Motor neuron (in vitro differentiated cells): Measurements from ENCODE around the gene ACTN1. TPM values are rescaled to one million over a fixed set of nuclear protein-coding genes. Genes with fewer than 3 reads are reported as not detected.
A peak's percentile ranks its signal among the peaks of the same experiment; 100 is the strongest.

Experiments
- ATAC-seq, 8 experiments: fragments of 200-7000 bp; cut with Tn5 transposase; replicated peaks in 6 of 8; 2 replicates each; pipeline ENCODE4 v1.8.0; 2021; ENCODE audit warnings: mild to moderate bottlenecking in 8 of 8, moderate library complexity in 8 of 8
- H3K27ac ChIP-seq, 2 donors: fragments of 250-450 bp; sonication (Bioruptor Pico); 2 replicates each; pipeline ENCODE4 v1.9.0; 2021; ENCODE audit warnings: antibody characterized with exemption in 2 of 2, mild to moderate bottlenecking in 2 of 2, moderate library complexity in 1 of 2
- H3K4me1 ChIP-seq, 2 donors: fragments of 250-450 bp; sonication (Bioruptor Pico); replicated peaks in 1 of 2; 2 replicates each; pipeline ENCODE4 v1.6.1; 2021; ENCODE audit warnings: antibody characterized with exemption in 2 of 2, mild to moderate bottlenecking in 2 of 2, moderate library complexity in 1 of 2
- H3K4me3 ChIP-seq, 5 donors: fragments of 250-450 bp; sonication (Bioruptor Pico); 2 replicates each; pipeline ENCODE4 v1.9.0; 2021; ENCODE audit warnings: antibody characterized with exemption in 5 of 5, mild to moderate bottlenecking in 5 of 5, moderate library complexity in 4 of 5
- whole genome bisulfite sequencing, 10 experiments: fragments of 450-650 bp; shearing (Covaris generic); methylation state at CpG; one replicate each; pipeline ENCODE4 v1.0.0; 2022; 5-methylcytosine and 5-hydroxymethylcytosine counted together
- in situ Hi-C, 9 experiments: fragments of 400-800 bp; cut with MboI; loops; one replicate each; pipeline ENCODE4 v1.15.0; 2021; ENCODE audit warnings: low sequenced_read_pairs in 9 of 9, low pct_unique_long_range_greater_than_20kb in 2 of 9; ENCODE audit not compliant: unreplicated experiment in 9 of 9
- total RNA-seq, 8 experiments: library from RNA; unstranded; fragments of 300-600 nt; gene quantifications; 2 replicates each; pipeline versions ENCODE4 v1.2.3 to v1.2.4, GENCODE V29; 2022

The ACTN1 gene
- total RNA-seq, 8 experiments from 2014 or later: 9.3 to 159 (median 56.5) TPM

- 82 to 100% (median 94%) methylated on average over 1 to 8 of the region's 14 CpGs for WGBS, 10 experiments
- no peak for ATAC-seq
- in situ Hi-C loops: no loop called here
- Histone ChIP-seq H3K27ac (no peak overlapping the region), H3K4me3 (no peak overlapping the region), H3K4me1 (peaks cover 19 to 38% of the 10 kb centered on the region in 2 donors)
Observed at GRCh38 chr14:68972507-68973218, 6.4 kb downstream of the ACTN1 start.

DNA sequence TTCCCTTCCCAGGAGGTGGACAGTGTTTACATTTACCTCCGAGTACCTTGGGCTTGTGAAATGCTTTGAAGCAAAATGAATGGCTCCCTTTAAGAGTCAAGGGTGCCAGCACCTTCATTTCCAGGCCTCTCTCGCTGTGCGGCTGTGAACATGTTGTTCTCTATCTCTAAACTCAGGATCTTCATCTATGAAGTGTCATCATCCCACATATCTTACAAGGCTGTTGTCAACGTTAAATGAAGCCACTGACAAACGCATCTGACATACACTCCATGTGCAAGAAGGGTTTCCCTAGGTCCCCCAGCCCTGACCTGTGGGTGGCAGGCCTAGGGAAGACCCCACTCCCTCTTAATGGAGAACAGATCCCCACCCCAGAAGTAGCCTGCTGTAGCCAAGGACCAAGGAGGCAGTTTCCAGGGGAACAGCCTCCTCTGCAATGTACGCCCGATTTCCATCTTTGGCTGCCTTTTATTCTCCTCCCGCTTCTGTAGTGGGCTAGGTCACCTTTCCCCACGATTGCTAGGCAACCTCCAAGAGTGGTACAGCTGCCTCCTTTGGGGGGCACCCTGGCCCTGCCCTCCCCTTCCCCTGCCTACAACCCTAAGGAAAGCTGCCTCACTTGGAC lies 7.6 kb downstream of the ACTN1 start:
- in situ Hi-C loops: no loop called here
- Histone ChIP-seq H3K4me3 (no peak overlapping the region), H3K27ac (no peak overlapping the region), H3K4me1 (peaks cover 11 to 30% of the 10 kb centered on the region in 2 donors)
- 100% methylated on average over 1 to 2 of the region's 9 CpGs; no CpG with 5 or more reads in 4 of the 10 experiments for WGBS, 10 experiments
- peak in 1 of 8 experiments; percentile 9 for ATAC-seq

DNA sequence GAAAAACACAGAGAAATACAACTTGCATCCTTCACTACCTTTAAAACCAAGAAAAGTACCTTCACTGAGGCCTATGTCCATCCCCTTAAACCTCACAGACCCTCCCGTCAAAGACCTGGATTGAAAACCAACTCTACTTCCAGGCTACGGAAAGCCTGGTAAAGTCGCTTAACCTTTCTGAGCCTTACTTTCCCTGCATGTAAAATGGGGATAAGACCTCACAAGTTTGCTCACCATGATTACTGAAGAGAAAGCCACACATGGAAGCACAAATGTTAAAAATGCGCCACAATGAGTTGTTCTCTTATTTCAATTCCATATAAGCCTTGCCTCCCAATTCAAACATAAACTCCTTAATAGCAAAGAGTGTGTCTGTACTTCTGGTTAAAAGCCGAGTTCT lies 8.4 kb downstream of the ACTN1 start:
- 60 to 100% (median 91%) methylated on average over 1 to 5 of the region's 5 CpGs; no CpG with 5 or more reads in 2 of the 10 experiments for WGBS, 10 experiments
- Histone ChIP-seq H3K4me3 (no peak overlapping the region), H3K27ac (no peak overlapping the region), H3K4me1 (peaks cover 11 to 22% of the 10 kb centered on the region in 2 donors)
- no peak for ATAC-seq
- in situ Hi-C loops: no loop called here

DNA sequence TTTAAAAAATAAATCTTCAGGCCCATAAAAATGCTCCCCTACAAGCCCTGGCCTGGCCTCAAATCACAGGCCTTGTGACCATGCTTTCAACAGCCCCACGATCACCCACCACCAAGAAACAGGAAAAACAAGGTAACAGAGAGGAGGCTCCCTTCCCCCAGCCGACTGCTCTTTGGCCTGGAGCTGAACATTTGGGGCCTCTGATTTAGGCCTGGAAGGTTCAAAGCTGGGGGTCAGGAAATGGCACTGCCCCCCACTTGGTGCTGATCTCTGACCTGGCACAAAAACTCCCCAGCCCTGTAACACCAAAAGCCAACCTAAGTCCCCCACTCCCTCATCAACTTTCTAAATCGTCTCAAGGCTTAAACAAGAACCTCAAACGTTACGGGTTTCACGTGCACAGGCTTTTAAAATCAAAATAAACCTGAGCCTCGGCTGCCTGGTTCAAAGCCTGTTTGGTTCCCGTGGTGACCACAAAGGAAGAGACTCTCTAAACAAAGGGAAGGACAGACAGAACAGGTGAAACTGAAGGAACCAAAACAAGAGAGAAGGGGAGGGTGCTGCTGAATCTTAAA lies 9.0 kb downstream of the ACTN1 start:
- Histone ChIP-seq H3K4me3 (no peak overlapping the region), H3K4me1 (peaks cover 11 to 25% of the 10 kb centered on the region in 2 donors), H3K27ac (no peak overlapping the region)
- 0 to 100% (median 49%) methylated on average over 1 to 7 of the region's 8 CpGs for WGBS, 10 experiments
- in situ Hi-C loops: no loop called here
- ATAC-seq: peak in 5 of 8 experiments; percentile 12 to 73 (median 61)

- H3K27ac ChIP-seq: no peak overlapping the region
- WGBS, 10 experiments: 27 to 94% (median 72%) methylated on average over 1 to 12 of the region's 12 CpGs; no CpG with 5 or more reads in 3 of the 10 experiments
- in situ Hi-C loops: no loop called here
- H3K4me1 ChIP-seq: peaks cover 11 to 31% of the 10 kb centered on the region in 2 donors
- peak in 4 of 8 experiments; percentile 1 to 46 (median 4) for ATAC-seq
- H3K4me3 ChIP-seq: no peak overlapping the region
Observed at GRCh38 chr14:68969278-68970033, 9.6 kb downstream of the ACTN1 start.

DNA sequence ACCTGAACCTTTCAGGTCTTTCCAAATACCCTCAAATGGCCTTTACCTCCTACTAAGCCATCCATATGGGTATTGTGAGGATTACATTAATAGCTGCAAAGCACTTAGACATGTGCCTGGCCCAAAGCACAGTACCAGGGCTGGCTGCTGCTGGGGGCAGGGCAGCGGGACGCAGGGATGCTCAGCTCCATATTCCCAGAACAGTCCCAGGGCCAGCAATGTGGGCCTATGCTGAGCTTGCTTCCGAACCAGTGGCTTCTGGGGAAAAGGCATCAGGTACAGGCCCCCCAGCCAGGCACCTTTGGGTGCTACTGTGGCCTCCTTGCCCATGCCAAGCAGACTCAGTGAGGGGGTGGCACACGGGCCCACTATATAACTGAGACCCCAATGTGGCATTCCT lies 10.4 kb downstream of the ACTN1 start:
- no peak for ATAC-seq
- Histone ChIP-seq H3K4me1 (peaks cover 11 to 37% of the 10 kb centered on the region in 2 donors), H3K4me3 (no peak overlapping the region), H3K27ac (no peak overlapping the region)
- 60 to 100% (median 100%) methylated on average over 1 to 3 of the region's 4 CpGs; no CpG with 5 or more reads in 3 of the 10 experiments for WGBS, 10 experiments
- in situ Hi-C loops: no loop called here

DNA sequence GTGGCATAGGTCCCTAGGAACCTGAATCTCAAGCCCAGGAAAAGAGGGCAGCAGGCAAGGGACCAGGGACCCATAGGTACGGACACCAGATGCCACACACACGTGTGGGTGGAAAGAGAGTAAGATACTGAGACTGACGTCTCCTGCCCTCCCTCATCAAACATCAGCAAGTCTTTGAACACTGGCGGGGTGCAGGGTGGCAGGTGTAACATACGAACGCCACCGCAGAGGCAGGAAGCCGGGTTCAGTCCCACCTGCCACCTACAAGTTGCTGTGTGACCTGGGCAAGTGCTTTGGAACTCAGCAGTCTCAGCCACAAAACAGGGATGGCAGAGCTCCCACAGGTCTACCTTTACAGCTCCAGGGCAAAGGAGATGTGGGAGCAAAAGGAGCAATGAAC lies 11.1 kb downstream of the ACTN1 start:
- in situ Hi-C loops: no loop called here
- peaks cover 11 to 37% of the 10 kb centered on the region in 2 donors for H3K4me1 ChIP-seq
- H3K27ac ChIP-seq: no peak overlapping the region
- ATAC-seq: no peak
- H3K4me3 ChIP-seq: no peak overlapping the region
- 94 to 100% (median 99%) methylated on average over 1 to 6 of the region's 8 CpGs; no CpG with 5 or more reads in 6 of the 10 experiments for WGBS, 10 experiments

- WGBS, 10 experiments: 60 to 100% (median 93%) methylated on average over 1 to 3 of the region's 3 CpGs; no CpG with 5 or more reads in 5 of the 10 experiments
Observed at GRCh38 chr14:68967459-68967940, 11.6 kb downstream of the ACTN1 start.

DNA sequence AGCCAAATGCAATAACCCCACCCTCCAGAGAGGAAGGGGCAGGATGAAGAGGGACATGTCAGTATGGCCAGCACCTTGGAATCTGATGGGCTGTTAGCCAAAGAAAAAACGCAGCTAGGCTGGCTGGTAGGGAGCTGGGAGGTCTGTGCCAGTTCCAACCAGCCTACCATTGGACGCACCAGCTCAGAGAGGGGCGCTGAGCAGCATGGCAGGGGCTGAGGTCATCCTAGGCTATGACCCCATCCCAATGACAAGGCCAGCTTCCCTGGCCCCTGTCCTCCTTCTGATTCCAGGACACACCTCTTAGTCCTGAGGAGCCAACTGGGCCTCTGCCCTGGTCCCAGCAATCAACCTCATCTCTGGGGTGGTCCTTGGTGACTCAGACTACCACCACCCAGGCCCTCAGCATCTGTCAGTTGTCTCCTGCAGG lies 12.2 kb downstream of the ACTN1 start:
- no peak overlapping the region for H3K27ac ChIP-seq
- peaks cover 22 to 46% of the 10 kb centered on the region in 2 donors for H3K4me1 ChIP-seq
- H3K4me3 ChIP-seq: no peak overlapping the region
- in situ Hi-C loops: no loop called here
- 90 to 100% methylated on average over 2 of the region's 3 CpGs; no CpG with 5 or more reads in 8 of the 10 experiments for WGBS, 10 experiments
- ATAC-seq: peak in 1 of 8 experiments; percentile 2

More at GRCh38 chr14:68967459-68967940, 11.6 kb downstream of the ACTN1 start:
- no peak for ATAC-seq
- Histone ChIP-seq H3K4me3 (no peak overlapping the region), H3K4me1 (peaks cover 15 to 41% of the 10 kb centered on the region in 2 donors), H3K27ac (no peak overlapping the region)
- in situ Hi-C loops: no loop called here

DNA sequence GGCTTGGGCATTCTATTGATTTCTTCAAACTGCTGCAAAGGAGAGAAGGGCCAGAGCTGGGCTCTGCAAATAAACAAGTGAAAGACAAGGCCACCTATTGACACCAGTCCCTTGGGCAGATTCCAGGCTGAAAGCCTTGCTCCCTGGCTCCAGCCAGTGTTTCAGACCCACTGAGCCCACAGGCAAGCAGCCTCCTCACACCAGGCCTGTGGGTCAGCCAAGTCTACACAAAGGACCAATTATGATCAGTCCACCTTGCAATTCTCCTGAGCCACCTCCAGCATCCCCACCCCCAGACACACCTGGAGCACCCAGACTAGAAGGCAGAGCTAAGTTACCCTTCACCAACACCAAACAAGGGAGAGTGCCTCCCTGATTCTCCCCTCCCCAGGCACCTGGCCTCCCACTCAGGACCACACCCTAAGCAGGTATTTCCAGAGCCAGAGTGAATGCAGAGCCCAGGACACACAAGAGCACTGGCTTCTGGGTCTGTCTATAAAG lies 13.8 kb downstream of the ACTN1 start:
- H3K4me3 ChIP-seq: no peak overlapping the region
- no peak for ATAC-seq
- in situ Hi-C loops: no loop called here
- no peak overlapping the region for H3K27ac ChIP-seq
- peaks cover 21 to 43% of the 10 kb centered on the region in 2 donors for H3K4me1 ChIP-seq

DNA sequence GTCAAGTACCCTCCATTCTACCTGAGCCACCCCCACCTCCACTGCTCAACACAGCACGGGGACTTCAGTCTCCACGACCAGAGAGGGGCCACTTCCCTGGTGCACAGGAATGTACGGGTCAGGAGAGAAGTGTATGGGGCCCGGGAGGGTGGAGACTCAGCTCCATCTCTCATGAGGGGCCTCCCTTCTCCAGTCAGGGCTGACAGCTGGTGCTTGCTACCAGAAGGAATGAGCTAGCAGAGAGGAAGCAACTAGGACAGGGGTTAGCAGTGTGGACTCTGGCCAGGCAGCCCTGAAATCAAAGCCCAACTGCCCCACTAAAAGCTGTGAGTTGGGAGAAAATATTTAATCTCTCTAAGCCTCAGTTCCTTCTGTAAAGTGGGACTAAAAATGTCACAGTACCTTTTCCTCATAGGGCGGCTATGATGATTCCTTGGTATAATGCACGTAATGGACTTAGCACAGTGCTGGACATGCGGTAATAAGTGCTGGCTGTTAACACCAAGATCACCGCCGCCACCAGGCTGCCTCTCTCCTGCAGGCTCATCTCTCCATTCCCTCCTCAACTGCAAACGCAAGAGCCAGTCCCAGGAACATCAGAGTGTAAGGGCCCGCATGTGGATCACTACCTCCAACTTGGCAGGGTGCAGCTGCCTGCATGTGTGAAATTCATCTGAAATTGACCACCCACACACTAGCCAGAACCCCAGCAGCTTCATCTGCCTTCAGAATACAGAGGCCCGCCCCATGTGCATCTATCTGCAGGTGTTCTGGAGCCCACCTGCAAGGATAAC lies 14.6 kb downstream of the ACTN1 start:
- H3K4me3 ChIP-seq: no peak overlapping the region
- in situ Hi-C loops: no loop called here
- peak; percentile 1 to 56 (median 20) for ATAC-seq
- H3K27ac ChIP-seq: no peak overlapping the region
- peaks cover 13 to 35% of the 10 kb centered on the region in 2 donors for H3K4me1 ChIP-seq
- WGBS, 10 experiments: 27 to 100% (median 75%) methylated on average over 1 to 9 of the region's 12 CpGs; no CpG with 5 or more reads in 2 of the 10 experiments

GRCh38 chr14:68962681-68963080 lies 16.4 kb downstream of the ACTN1 start:
- ATAC-seq: peak in 1 of 8 experiments; percentile 3
- in situ Hi-C loops: no loop called here
- H3K4me1 ChIP-seq: peaks cover 13 to 31% of the 10 kb centered on the region in 2 donors
- no peak overlapping the region for H3K27ac ChIP-seq
- no peak overlapping the region for H3K4me3 ChIP-seq
- WGBS, 10 experiments: 80 to 100% (median 90%) methylated on average over 1 to 2 of the region's 3 CpGs; no CpG with 5 or more reads in 4 of the 10 experiments
